Bladder microvascular endothelial cell (primary cell): ENCODE results near the gene BCAR3. TPM values are rescaled to one million over a fixed set of nuclear protein-coding genes. Genes with fewer than 3 reads are reported as not detected.

Experiments used
- total RNA-seq: library from RNA; depleted of rRNA; stranded (reverse); fragments of >200 nt; gene quantifications from 2 replicates; pipeline ENCODE4 v1.2.3, GENCODE V29; 2014

The BCAR3 gene
- total RNA-seq: 26.2 and 42.3 TPM in 2 replicates

DNA sequence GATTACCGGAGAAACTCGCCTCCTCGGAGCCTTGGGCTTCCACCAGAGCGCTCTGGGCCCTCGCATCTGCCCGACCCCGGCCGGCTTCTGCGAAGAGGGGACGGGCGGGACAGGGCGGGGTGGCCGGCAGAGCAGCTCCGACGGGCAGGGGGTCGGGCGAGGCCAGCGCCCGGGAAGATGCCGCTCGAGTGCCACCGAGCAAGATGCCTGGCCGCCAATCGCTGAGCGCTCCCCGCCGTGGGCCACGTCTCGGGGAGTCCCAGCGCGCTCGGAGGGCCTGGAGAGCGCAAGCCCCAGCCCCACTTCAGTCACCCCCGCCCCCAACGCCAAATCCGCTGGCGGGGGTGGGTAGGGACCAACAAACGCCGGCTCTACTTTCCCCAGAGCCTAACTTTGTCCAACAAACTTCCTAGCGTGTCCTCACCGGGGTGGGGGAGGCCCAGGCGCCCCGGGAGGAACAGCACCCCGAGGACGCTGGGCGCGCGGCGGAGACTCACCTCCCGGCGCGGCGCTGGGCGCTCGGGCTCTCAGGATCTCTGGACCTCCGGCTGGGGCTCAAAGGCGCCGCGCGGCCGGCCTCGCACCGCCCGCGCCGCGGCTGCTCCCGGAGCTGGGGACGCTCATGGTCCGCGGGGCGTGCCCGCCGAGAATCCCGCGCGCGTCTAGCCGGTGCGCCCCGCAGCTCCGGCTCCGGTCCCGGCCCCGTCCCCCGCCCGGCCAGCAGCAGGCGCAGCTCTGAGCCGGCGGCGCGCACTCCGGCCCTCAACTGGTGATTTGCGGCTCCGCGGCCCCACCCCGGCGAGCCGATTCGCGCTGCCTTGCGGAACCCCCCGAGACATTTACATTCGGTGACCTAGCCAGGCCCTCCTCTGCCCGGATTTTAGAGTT is at the start of gene BCAR3:
TSS of gene BCAR3 (minus strand) at position 737 of the 888 bp plus-strand sequence. CDS start 6,907 bp downstream, outside the sequence.

Other genes with a start within 250 kb of the BCAR3 start
- gene FNBP1L, start 233.7 kb downstream of the BCAR3 start, total RNA-seq: 60.2 and 104 TPM in 2 replicates
- gene DNTTIP2, start 197.4 kb upstream of the BCAR3 start, total RNA-seq: 13.8 and 27.3 TPM in 2 replicates
- 18.4 and 18.8 TPM in 2 replicates for gene GCLM, start 227.6 kb upstream of the BCAR3 start, total RNA-seq